Tibial artery (tissue), 4 donors: Measurements from ENCODE around the gene RIOK1.

ENCODE experiments used
- DNase-seq, 2 donors: peaks; one replicate each; pipeline ENCODE4 v3.0.0-alpha.2; 2019
- H3K27ac ChIP-seq, 2 donors: fragments of 200-600 bp; sonication (generic) in 1 of 2; 1 replicate in 1 of 2; 2 replicates in 1 of 2; pipeline ENCODE4 v1.5.1; 2018 to 2019; ENCODE audit warnings: mild to moderate bottlenecking in 1 of 2
- H3K27me3 ChIP-seq, 2 donors: fragments of 200-600 bp; sonication (generic) in 1 of 2; one replicate each; pipeline versions ENCODE4 v1.5.1 to v1.6.0; 2016 to 2019
- H3K36me3 ChIP-seq, 3 donors: fragments of 200-600 bp; sonication (generic) in 2 of 3; one replicate each; pipeline ENCODE4 v1.5.1; 2016 to 2019; ENCODE audit warnings: mild to moderate bottlenecking in 2 of 3
- H3K4me1 ChIP-seq, 4 donors: fragments of 200-600 bp; sonication (generic) in 2 of 4; 1 replicate in 3 of 4; 2 replicates in 1 of 4; pipeline ENCODE4 v1.5.1; 2016 to 2019
- H3K4me3 ChIP-seq, 2 donors: fragments of 200-600 bp; sonication (generic) in 1 of 2; 1 replicate in 1 of 2; 2 replicates in 1 of 2; pipeline ENCODE4 v1.5.1; 2018 to 2019; ENCODE audit warnings: mild to moderate bottlenecking in 2 of 2
- H3K9me3 ChIP-seq, 3 donors: fragments of 200-600 bp; sonication (generic) in 1 of 3; one replicate each; pipeline ENCODE4 v1.5.1; 2016 to 2019
- intact Hi-C: fragments of 100-400 bp; cut with DNase I; formaldehyde crosslinking; loops from one replicate; pipeline ENCODE4 v1.15.0; 2023; ENCODE audit warnings: low total_unique reads
- TF ChIP-seq, protein P1 (sequence below), 2 experiments: fragments of 200-600 bp in 1 of 2; fragments of 450-650 bp in 1 of 2; IDR thresholded peaks; one replicate each; pipeline ENCODE4 v1.5.1; 2017 to 2019; ENCODE audit warnings: antibody characterized with exemption in 2 of 2, mild to moderate bottlenecking in 1 of 2, moderate library complexity in 1 of 2

Gene RIOK1

GRCh38 chr6:7438011-7438410 lies 48.4 kb downstream of the RIOK1 start:
- no peak overlapping the region for H3K4me3 ChIP-seq
- intact Hi-C loops, result no loop called here

DNA sequence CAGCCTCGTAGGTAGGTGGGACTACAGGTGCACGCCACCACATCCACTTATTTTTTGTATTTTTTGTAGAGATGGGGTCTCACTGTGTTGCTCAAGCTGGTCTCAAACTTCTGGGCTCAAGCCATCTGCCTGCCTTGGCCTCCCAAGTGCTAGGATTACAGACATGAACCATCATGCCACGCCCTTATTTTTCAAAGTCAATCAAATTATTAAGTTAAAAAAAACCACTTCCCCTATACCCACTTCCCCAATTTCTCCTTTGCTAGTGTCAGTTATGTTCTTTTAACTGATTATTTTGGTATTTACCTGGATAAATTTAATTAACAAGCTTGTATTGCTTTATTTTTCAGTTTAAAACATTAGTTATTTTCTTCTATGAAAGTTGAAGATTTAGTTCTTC lies 49.6 kb downstream of the RIOK1 start:
- TF ChIP-seq, protein P1, sequence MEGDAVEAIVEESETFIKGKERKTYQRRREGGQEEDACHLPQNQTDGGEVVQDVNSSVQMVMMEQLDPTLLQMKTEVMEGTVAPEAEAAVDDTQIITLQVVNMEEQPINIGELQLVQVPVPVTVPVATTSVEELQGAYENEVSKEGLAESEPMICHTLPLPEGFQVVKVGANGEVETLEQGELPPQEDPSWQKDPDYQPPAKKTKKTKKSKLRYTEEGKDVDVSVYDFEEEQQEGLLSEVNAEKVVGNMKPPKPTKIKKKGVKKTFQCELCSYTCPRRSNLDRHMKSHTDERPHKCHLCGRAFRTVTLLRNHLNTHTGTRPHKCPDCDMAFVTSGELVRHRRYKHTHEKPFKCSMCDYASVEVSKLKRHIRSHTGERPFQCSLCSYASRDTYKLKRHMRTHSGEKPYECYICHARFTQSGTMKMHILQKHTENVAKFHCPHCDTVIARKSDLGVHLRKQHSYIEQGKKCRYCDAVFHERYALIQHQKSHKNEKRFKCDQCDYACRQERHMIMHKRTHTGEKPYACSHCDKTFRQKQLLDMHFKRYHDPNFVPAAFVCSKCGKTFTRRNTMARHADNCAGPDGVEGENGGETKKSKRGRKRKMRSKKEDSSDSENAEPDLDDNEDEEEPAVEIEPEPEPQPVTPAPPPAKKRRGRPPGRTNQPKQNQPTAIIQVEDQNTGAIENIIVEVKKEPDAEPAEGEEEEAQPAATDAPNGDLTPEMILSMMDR (IDR thresholded peaks at IDR 0.05), result no peak
- Histone ChIP-seq H3K27me3 (no peaks in the 10 kb centered on the region), H3K27ac (no peak overlapping the region), H3K36me3 (no peaks in the 10 kb centered on the region), H3K9me3 (no peaks in the 10 kb centered on the region), H3K4me1 (no peaks in the 10 kb centered on the region), H3K4me3 (no peak overlapping the region)
- no peak for DNase-seq
- intact Hi-C loops, result no loop called here

More at GRCh38 chr6:7438011-7438410, 48.4 kb downstream of the RIOK1 start:
- Histone ChIP-seq H3K27me3 (no peaks in the 10 kb centered on the region), H3K36me3 (no peaks in the 10 kb centered on the region), H3K9me3 (no peaks in the 10 kb centered on the region), H3K27ac (no peak overlapping the region), H3K4me1 (no peaks in the 10 kb centered on the region)
- TF ChIP-seq, protein P1 (IDR thresholded peaks at IDR 0.05), result no peak
- no peak for DNase-seq

DNA sequence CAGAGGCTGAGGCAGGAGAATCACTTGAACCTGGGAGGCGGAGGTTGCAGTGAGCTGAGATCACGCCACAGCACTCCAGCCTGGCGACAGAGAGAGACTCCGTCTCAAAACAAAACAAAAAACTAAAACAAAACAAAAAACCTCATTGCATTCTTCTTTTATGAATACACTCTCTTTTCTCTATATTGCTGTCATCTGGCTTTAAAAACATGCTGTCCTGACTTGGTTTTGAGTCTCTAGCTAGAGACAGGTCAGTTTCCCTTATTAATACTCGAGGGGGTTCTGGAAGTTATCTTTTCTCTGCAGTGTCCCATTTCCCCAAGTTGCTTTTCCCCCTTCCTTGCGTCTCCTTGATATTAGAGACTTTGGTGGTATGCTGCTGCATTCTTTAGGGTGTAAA lies 50.9 kb downstream of the RIOK1 start:
- TF ChIP-seq, protein P1 (IDR thresholded peaks at IDR 0.05), result no peak
- no peak overlapping the region for H3K27ac ChIP-seq
- intact Hi-C loops, result no loop called here

GRCh38 chr6:7441048-7441775 lies 51.6 kb downstream of the RIOK1 start:
- Histone ChIP-seq H3K4me3 (no peak overlapping the region), H3K9me3 (no peaks in the 10 kb centered on the region), H3K36me3 (no peaks in the 10 kb centered on the region), H3K4me1 (no peaks in the 10 kb centered on the region), H3K27me3 (peaks cover 0 to 6% of the 10 kb centered on the region in 2 donors), H3K27ac (no peak overlapping the region)
- TF ChIP-seq, protein P1 (IDR thresholded peaks at IDR 0.05), result no peak
- intact Hi-C loops, result no loop called here
- no peak for DNase-seq

More for the DNA sequence above, 50.9 kb downstream of the RIOK1 start:
- no peak for DNase-seq
- no peaks in the 10 kb centered on the region for H3K4me1 ChIP-seq
- no peaks in the 10 kb centered on the region for H3K9me3 ChIP-seq
- no peak overlapping the region for H3K4me3 ChIP-seq
- H3K36me3 ChIP-seq, result no peaks in the 10 kb centered on the region
- peaks cover 0 to under 1% of the 10 kb centered on the region in 2 donors for H3K27me3 ChIP-seq

DNA sequence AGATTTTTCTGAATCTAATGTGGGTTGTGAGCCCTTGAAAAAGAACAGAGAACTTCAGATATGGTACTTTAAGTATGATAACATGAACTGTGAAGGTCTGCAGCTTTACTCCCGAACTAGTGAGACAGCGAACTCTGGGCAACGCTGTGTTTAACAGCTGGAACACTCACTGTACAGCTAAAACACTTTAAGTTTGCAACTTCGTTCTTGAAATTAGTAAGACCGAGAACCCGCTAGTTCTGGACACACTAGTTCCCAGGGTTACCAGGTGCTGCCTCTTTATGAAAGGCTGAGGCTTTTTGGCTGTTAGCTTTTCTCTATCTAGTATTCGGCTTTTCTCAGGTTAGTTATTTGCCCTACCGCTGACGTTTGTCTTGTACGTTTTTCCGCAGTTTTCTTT lies 52.9 kb downstream of the RIOK1 start:
- no peak overlapping the region for H3K27ac ChIP-seq
- intact Hi-C loops, result no loop called here
- DNase-seq, result no peak
- no peak overlapping the region for H3K4me3 ChIP-seq
- H3K36me3 ChIP-seq, result no peaks in the 10 kb centered on the region
- H3K9me3 ChIP-seq, result no peaks in the 10 kb centered on the region
- H3K4me1 ChIP-seq, result no peaks in the 10 kb centered on the region
- peaks cover 0 to 6% of the 10 kb centered on the region in 2 donors for H3K27me3 ChIP-seq
- TF ChIP-seq, protein P1 (IDR thresholded peaks at IDR 0.05), result no peak
